HepG2 (cell line): ENCODE data around the gene UTRN. TPM values are rescaled to one million over a fixed set of nuclear protein-coding genes. Genes with fewer than 3 reads are reported as not detected.

Source experiments
- AHR ChIP-seq: IDR thresholded peaks from 2 replicates; pipeline ENCODE4 v1.6.1; 2018; ENCODE audit warnings: missing genetic modification reagents, missing compliant biosample characterization
- BCL6 ChIP-seq: IDR thresholded peaks from 2 replicates; pipeline ENCODE4 v1.6.1; 2016; ENCODE audit warnings: missing genetic modification reagents, missing compliant biosample characterization
- FOSL1 ChIP-seq: sonication (generic); formaldehyde crosslinking; IDR thresholded peaks from 2 replicates; pipeline ENCODE4 v1.9.0; 2021; ENCODE audit warnings: missing genetic modification reagents, borderline replicate concordance
- FOSL2 ChIP-seq: sonication (generic); formaldehyde crosslinking; IDR thresholded peaks from 2 replicates; pipeline ENCODE4 v1.4.0; 2020; ENCODE audit warnings: missing genetic modification reagents
- GATAD2A ChIP-seq: IDR thresholded peaks from 2 replicates; pipeline ENCODE4 v1.6.1; 2016
- IRF2 ChIP-seq: IDR thresholded peaks from 2 replicates; pipeline ENCODE4 v1.6.1; 2018; ENCODE audit warnings: missing genetic modification reagents, missing compliant biosample characterization
- KAT8 ChIP-seq: IDR thresholded peaks from 2 replicates; pipeline ENCODE4 v1.6.1; 2016; ENCODE audit warnings: missing genetic modification reagents, missing compliant biosample characterization
- NCOA2 ChIP-seq: sonication (generic); formaldehyde crosslinking; IDR thresholded peaks from 2 replicates; pipeline ENCODE4 v1.8.0; 2022; ENCODE audit warnings: inconsistent platforms
- NFE2L2 ChIP-seq: fragments of 150-350 bp; IDR thresholded peaks from 2 replicates; pipeline ENCODE4 v1.6.1; 2014; ENCODE audit warnings: low read length
- NR2F6 ChIP-seq, 2 experiments: IDR thresholded peaks; 2 replicates each; pipeline ENCODE4 v1.6.1; 2016; ENCODE audit warnings: antibody characterized with exemption in 1 of 2, mild to moderate bottlenecking in 1 of 2
- PRDM10 ChIP-seq: sonication (generic); formaldehyde crosslinking; IDR thresholded peaks from 2 replicates; pipeline ENCODE4 v1.4.0; 2020; ENCODE audit warnings: low read depth, missing genetic modification reagents
- RARA ChIP-seq: IDR thresholded peaks from 2 replicates; pipeline ENCODE4 v1.6.1; 2016; ENCODE audit warnings: missing genetic modification reagents, missing compliant biosample characterization
- RXRB ChIP-seq: IDR thresholded peaks from 2 replicates; pipeline ENCODE4 v1.6.1; 2016; ENCODE audit warnings: borderline replicate concordance, missing genetic modification reagents, missing compliant biosample characterization
- SOX5 ChIP-seq: IDR thresholded peaks from 2 replicates; pipeline ENCODE4 v1.6.1; 2016; ENCODE audit warnings: borderline replicate concordance
- TEAD3 ChIP-seq: optimal IDR thresholded peaks from 2 replicates; pipeline ENCODE3; 2016; ENCODE audit warnings: borderline replicate concordance
- ZNF614 ChIP-seq: IDR thresholded peaks from 2 replicates; pipeline ENCODE4 v1.6.1; 2018; ENCODE audit warnings: missing biosample characterization, missing genetic modification reagents, inconsistent platforms, borderline replicate concordance
- ZNF710 ChIP-seq: sonication (generic); formaldehyde crosslinking; IDR thresholded peaks from 2 replicates; pipeline ENCODE4 v1.5.0; 2020; ENCODE audit warnings: mild to moderate bottlenecking, missing genetic modification reagents, borderline replicate concordance
- polyA plus RNA-seq, 8 experiments: library from polyadenylated mRNA; depleted of rRNA in 3 of 8; stranded (reverse) in 7 of 8; unstranded in 1 of 8; fragments of >200 nt; fragmentation: Illumina TruSeq in 4 of 8; extraction: Trizol in 4 of 8; gene quantifications; 2 replicates each; pipeline versions ENCODE4 v1.2.1 to v1.2.3, GENCODE V29; 2011 to 2016; ENCODE audit warnings: low read depth in 4 of 8, missing spikeins in 1 of 8, mixed read lengths in 1 of 8; ENCODE audit not compliant: insufficient read depth in 1 of 8
- total RNA-seq, 5 experiments: library from RNA; depleted of rRNA; stranded (reverse); fragments of >200 nt; fragmentation: Illumina TruSeq; extraction: Trizol; gene quantifications; 2 replicates each; pipeline ENCODE4 v1.2.3, GENCODE V29; 2016; ENCODE audit warnings: low read depth in 1 of 5
- TF ChIP-seq, protein P1 (sequence below): sonication (generic); formaldehyde crosslinking; IDR thresholded peaks from 2 replicates; pipeline ENCODE4 v1.5.0; 2020; ENCODE audit warnings: missing genetic modification reagents
- TF ChIP-seq, protein P2 (sequence below): sonication (generic); formaldehyde crosslinking; conservative IDR thresholded peaks from 2 replicates; pipeline ENCODE4 v1.4.0; 2020; ENCODE audit warnings: missing genetic modification reagents
- TF ChIP-seq, protein P3 (sequence below): sonication (generic); formaldehyde crosslinking; IDR thresholded peaks from 2 replicates; pipeline ENCODE4 v1.8.0; 2022; ENCODE audit warnings: mild to moderate bottlenecking, missing genetic modification reagents, borderline replicate concordance

The UTRN gene
- total and polyA plus RNA-seq, 2 of the 13 experiments (the other 11 are each of a cell fraction or from before 2014, with no cell fraction given), result 102 to 116 TPM

DNA sequence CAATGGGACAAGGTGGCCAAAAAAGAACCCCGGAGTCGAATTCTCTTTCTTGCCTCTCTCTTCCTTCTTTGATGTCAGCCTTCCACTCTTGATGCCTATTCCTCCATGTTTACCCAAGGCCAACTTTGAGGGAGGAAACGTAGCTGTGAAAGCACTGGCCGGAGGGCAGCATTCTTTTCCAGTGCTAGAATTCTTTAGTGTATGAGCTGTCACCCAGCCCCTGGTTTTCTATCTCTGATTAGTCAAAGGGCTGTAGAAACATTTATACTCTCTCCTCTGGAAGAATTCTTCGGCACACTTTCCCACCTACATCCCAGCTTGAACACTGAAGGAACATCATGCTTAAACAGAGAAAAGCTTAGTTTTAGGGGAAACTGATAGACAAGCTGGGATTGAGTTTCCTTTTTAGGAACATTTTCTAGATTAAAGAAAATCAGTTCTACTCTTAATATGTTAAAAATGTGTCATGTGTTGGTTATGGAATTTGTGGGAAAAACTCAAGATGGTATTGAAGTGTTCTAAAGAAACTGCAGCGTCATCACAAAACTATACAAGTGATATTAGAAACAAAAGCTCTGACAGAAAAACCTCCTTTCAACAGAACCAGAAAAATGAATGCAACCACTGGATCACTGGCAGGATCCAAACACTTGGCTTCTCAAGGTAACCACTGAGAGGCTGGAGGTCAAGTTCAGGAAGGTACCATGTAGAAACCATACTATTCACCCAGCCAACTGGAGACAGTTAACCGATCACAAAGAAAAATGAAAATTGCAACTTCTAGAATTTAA, 20.7 kb upstream of the UTRN start (continued):
- TF ChIP-seq ZNF710 (CRISPR knock-in tag), result 0 out of 2 replicates have a peak, but pooled peaks have one; percentile 59
- TF ChIP-seq RARA (CRISPR knock-in tag), result peak; percentile 25; the same call in 1 of the 2 replicates
- no peak for TF ChIP-seq AHR
- TF ChIP-seq, protein P1, sequence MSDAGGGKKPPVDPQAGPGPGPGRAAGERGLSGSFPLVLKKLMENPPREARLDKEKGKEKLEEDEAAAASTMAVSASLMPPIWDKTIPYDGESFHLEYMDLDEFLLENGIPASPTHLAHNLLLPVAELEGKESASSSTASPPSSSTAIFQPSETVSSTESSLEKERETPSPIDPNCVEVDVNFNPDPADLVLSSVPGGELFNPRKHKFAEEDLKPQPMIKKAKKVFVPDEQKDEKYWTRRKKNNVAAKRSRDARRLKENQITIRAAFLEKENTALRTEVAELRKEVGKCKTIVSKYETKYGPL (CRISPR knock-in tag), result 0 out of 2 replicates have a peak, but pooled peaks have one; percentile 25
- TF ChIP-seq NCOA2 (CRISPR knock-in tag), result peak; percentile 24; the same call in 1 of the 2 replicates
- peak; percentile 85 for TF ChIP-seq TEAD3 (CRISPR knock-in tag)
- TF ChIP-seq ZNF614 (CRISPR knock-in tag), result 0 out of 2 replicates have a peak, but pooled peaks have one; percentile 37
- TF ChIP-seq IRF2 (CRISPR knock-in tag), result peak; percentile 16
- peak; percentile 39; the same call in 1 of the 2 replicates for TF ChIP-seq SOX5 (CRISPR knock-in tag)
- no peak for TF ChIP-seq NR2F6 (IDR thresholded peaks at IDR 0.05)
- TF ChIP-seq NR2F6 (CRISPR knock-in tag; IDR thresholded peaks at IDR 0.05), result peak; percentile 38; the same call in 1 of the 2 replicates
- TF ChIP-seq RXRB (CRISPR knock-in tag), result peak; percentile 55; the same call in 1 of the 2 replicates
- TF ChIP-seq, protein P2, sequence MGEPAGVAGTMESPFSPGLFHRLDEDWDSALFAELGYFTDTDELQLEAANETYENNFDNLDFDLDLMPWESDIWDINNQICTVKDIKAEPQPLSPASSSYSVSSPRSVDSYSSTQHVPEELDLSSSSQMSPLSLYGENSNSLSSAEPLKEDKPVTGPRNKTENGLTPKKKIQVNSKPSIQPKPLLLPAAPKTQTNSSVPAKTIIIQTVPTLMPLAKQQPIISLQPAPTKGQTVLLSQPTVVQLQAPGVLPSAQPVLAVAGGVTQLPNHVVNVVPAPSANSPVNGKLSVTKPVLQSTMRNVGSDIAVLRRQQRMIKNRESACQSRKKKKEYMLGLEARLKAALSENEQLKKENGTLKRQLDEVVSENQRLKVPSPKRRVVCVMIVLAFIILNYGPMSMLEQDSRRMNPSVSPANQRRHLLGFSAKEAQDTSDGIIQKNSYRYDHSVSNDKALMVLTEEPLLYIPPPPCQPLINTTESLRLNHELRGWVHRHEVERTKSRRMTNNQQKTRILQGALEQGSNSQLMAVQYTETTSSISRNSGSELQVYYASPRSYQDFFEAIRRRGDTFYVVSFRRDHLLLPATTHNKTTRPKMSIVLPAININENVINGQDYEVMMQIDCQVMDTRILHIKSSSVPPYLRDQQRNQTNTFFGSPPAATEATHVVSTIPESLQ (CRISPR knock-in tag), result 0 out of 2 replicates have a peak, but pooled peaks have one; percentile 29
- peak; percentile 58 for TF ChIP-seq GATAD2A (CRISPR knock-in tag)
- peak; percentile 90 for TF ChIP-seq FOSL2 (CRISPR knock-in tag)
- TF ChIP-seq BCL6 (CRISPR knock-in tag), result peak; percentile 61
- 0 out of 2 replicates have a peak, but pooled peaks have one; percentile 22 for TF ChIP-seq KAT8 (CRISPR knock-in tag)
- peak; percentile 73 for TF ChIP-seq FOSL1 (CRISPR knock-in tag)
- TF ChIP-seq PRDM10 (CRISPR knock-in tag), result peak; percentile 81
- TF ChIP-seq, protein P3, sequence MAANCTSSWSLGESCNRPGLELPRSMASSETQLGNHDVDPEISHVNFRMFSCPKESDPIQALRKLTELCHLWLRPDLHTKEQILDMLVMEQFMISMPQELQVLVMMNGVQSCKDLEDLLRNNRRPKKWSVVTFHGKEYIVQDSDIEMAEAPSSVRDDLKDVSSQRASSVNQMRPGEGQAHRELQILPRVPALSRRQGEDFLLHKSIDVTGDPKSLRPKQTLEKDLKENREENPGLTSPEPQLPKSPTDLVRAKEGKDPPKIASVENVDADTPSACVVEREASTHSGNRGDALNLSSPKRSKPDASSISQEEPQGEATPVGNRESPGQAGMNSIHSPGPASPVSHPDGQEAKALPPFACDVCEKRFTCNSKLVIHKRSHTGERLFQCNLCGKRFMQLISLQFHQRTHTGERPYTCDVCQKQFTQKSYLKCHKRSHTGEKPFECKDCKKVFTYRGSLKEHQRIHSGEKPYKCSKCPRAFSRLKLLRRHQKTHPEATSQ, result no peak
- peak; percentile 54; the same call in 1 of the 2 replicates for TF ChIP-seq NFE2L2
